Stimulated activated CD8-positive, alpha-beta memory T cell treated with anti-CD3 and anti-CD28 coated beads, Interleukin-7, amount 100 ng/mL, for 48 hours (primary cell): ENCODE measurements around the gene SERINC4.
"Not testable (repeated sequence)": the region's sequence is repeated elsewhere in the genome, so short reads cannot be mapped to it uniquely, and the experiment has no call there.

Experiments used
- DNase-seq, 2 donors: peaks; one replicate each; pipeline ENCODE4 v3.0.0-alpha.2; 2020; ENCODE audit warnings: low read depth in 1 of 2; ENCODE audit errors: extremely low read depth in 1 of 2

The SERINC4 gene

GRCh38 chr15:43763819-43764446, 36.1 kb downstream of the SERINC4 start:
- no peak for DNase-seq

GRCh38 chr15:43762824-43763223, 37.2 kb downstream of the SERINC4 start:
- no peak for DNase-seq

GRCh38 chr15:43751885-43752284, 48.1 kb downstream of the SERINC4 start:
- no peak for DNase-seq

- no peak for DNase-seq
These were observed 50.2 kb downstream of the SERINC4 start for GRCh38 chr15:43749690-43750345.

GRCh38 chr15:43748376-43748775, 51.6 kb downstream of the SERINC4 start:
- no peak for DNase-seq

GRCh38 chr15:43746903-43747309, 53.1 kb downstream of the SERINC4 start:
- not testable (repeated sequence) for DNase-seq

- peak; percentile 82 for DNase-seq
These were observed 53.6 kb downstream of the SERINC4 start, which contains the start of gene PDIA3 for GRCh38 chr15:43746245-43746902. PDIA3 (plus strand) TSS chr15:43746438; CDS start chr15:43746540, 102 bp downstream.
